Measurements from ENCODE around the gene LMAN2.

GRCh38 chr5:177387405-177387804 lies 35.9 kb upstream of the LMAN2 start:
- TF ChIP-seq CTCF (tag by site-specific recombination; IDR thresholded peaks at IDR 0.05) (no peak), REST (tag by site-specific recombination; IDR thresholded peaks at IDR 0.05) (no peak), ZNF155 (tag by site-specific recombination; IDR thresholded peaks at IDR 0.05) (no peak), YY1 (tag by site-specific recombination; IDR thresholded peaks at IDR 0.05) (no peak), RBAK (tag by site-specific recombination; IDR thresholded peaks at IDR 0.05) (no peak), ZNF404 (tag by site-specific recombination; IDR thresholded peaks at IDR 0.05) (no peak), ZSCAN5A (tag by site-specific recombination; IDR thresholded peaks at IDR 0.05) (no peak), ZNF121 (tag by site-specific recombination; IDR thresholded peaks at IDR 0.05) (no peak), ZNF223 (tag by site-specific recombination; IDR thresholded peaks at IDR 0.05) (no peak), ZBTB48 (tag by site-specific recombination; IDR thresholded peaks at IDR 0.05) (no peak), KLF9 (tag by site-specific recombination; IDR thresholded peaks at IDR 0.05; ENCODE audit: low read depth) (no peak), SP2 (tag by site-specific recombination; IDR thresholded peaks at IDR 0.05) (no peak)
